Cardiac septum (tissue), 1 donor: Measurements from ENCODE around the gene PARP6. TPM values are rescaled to one million over a fixed set of nuclear protein-coding genes. Genes with fewer than 3 reads are reported as not detected.

Source experiments
- DNase-seq: peaks from one replicate; pipeline ENCODE4 v3.0.0-alpha.2; 2020; ENCODE audit warnings: low spot score
- intact Hi-C: fragments of 100-400 bp; cut with DNase I; formaldehyde crosslinking; loops from one replicate; pipeline ENCODE4 v1.14.0; 2022
- total RNA-seq: library from RNA; stranded (reverse); fragmentation: NEBNext Ultra II Directional; extraction: Animal tissue kit (Norgen Biotek cat#: 25700); gene quantifications from one replicate; pipeline ENCODE4 v1.2.1, GENCODE V29; 2021
- donor health status: DM: no; HTN: no; CAD: no.

The PARP6 gene
- total RNA-seq, 1 donor from 2014 or later, result 34.6 TPM

DNA sequence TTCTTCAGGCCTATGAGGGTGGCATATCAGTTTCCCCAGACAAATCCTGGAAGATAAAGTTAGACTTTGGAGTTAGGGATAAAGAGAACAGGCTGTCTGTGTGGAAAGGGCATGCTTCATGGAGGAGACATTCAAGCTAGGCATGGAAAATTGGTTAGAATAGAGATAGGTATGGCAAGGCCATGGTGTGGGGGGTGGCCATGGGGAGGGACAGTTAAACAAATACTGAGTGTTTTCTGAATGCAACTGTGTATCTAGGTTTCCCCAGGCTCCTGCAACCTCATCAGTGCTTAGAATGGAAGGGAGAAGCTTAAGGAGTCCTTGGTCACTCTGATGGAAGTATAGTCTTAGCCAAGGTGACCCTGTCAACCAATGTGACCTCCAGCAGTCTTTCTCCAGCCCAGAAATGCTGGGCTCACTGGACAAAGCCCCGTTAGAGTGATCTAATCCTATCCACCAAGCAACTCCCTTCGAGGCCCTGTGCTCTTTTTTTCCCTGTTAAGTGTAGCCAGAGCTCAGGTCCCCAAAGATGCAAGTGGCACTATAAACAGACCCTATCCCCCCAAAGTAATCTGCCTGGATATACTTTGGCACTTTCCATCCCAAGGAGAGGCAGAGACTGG is 35.9 kb downstream of the PARP6 start:
- intact Hi-C loops, result no loop called here

DNA sequence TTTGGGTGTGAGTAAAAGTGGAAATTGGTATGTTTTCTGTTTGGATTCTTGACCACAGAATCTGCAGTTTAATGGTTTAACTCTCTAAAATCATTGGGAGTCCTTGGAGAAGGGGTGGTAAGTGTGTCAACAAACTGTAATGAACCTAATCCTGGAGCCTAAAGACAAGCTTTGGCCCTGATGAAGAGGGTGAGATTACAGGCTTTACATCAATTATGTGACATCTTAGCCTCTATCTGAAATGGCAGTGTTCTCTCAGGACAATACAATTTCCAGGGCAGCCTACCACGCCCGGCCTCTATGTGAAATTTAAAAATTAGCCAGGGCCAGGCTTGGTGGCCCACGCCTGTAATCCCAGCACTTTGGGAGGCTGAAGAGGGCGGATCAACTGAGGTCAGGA is 37.1 kb downstream of the PARP6 start:
- no peak for DNase-seq
- intact Hi-C loops, result no loop called here

More for the DNA sequence above, 35.9 kb downstream of the PARP6 start:
- DNase-seq, result no peak

DNA sequence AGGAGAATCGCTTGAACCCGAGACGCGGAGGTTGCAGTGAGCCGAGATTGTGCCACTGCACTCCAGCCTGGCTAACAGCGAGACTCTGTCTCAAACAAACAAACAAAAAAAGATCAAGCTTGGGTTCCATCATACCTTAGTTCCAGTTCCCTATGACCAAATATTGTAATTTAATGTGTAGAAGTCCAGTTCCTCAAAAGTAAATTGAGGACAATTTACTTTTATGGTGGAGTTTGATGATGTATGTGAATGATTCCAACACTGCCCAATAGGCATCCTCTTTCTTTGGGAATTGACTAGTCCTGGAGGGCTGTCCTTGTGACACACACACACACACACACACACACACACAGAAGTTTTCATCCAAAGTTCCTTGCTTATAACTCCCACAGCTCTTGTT is 38.6 kb downstream of the PARP6 start:
- intact Hi-C loops, result no loop called here

DNA sequence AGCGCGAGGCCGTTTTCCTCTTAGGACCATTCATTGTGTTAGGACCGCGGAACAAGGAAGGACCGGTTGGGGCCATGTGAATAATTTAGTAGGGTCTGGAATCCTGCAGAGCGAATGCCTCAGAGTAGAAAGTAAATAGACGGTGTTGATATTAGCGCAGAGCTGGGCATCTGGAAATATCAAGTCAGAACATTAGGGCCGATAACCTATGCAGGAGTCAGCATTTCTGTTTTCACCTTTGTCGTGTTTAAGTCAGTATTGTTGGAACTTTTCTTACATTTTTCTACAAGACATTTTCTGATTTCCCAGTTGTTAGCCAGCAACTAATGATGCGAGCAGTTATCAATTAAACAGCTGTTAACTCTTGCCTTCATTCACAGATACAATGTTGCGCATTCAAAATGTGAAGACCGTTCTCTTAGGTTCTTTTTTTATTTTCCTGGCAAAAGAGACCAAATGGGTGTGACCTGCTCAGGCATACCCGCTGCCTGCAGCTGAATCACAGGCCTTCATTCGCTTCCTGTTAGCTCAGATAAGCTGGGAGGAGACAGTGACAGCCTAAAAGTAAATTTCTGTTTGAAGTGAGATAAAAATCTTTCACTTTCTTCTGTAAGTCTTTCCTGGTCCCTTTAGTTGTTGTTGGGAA is 40.4 kb downstream of the PARP6 start:
- DNase-seq, result no peak
- intact Hi-C loops, result loop anchor here (1.0 kb wide), 1 partner anchor 40 kb away; the partner anchor contains the start of gene PARP6

More for the DNA sequence above, 38.6 kb downstream of the PARP6 start:
- DNase-seq, result no peak

DNA sequence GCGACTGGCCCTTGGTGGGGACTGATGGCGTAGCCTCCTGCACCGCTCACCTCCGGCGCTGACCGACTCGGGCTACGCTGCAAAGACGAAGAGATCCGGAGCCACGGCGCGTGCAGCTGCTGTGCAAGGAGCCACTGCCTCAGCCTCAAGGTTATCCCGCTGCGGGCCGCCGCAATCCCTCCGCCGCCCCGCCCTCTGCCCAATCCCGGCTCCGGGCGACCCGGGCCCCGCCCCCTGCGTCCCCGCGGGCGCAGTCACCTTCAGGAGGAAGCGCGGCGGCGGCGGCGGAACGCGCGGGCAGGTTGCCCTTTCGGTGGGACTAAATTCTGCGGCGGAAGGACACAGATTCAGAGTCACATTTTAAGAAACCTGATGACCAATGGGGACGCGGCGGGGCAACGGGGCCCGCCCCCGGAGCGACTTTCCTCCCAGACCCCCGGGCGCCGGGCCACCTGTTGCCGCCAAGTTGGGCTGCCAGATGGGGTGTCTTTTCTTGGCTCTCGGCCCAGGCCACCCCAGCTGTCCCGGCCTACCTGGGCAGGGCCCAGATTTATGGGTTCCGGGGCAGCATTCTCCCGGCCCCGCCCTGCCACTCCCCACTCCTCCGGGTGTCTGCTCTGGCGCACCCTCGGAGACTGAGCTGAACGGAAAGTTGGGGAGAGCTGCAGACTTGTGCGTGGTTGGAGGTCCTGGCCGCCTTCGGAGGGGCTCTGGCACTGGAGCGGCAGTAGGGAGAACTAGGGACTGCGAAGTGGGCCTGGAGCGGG is 41.1 kb downstream of the PARP6 start, which contains the start of gene PKM:
Gene PKM, minus strand, starts transcription at position 125 of the 767 bp plus-strand sequence. CDS start 12,093 bp downstream, outside the sequence.
- intact Hi-C loops, result loop anchor here (1.0 kb wide), 1 partner anchor 41 kb away; the partner anchor contains the start of gene PARP6
- DNase-seq, result peak; percentile 98

DNA sequence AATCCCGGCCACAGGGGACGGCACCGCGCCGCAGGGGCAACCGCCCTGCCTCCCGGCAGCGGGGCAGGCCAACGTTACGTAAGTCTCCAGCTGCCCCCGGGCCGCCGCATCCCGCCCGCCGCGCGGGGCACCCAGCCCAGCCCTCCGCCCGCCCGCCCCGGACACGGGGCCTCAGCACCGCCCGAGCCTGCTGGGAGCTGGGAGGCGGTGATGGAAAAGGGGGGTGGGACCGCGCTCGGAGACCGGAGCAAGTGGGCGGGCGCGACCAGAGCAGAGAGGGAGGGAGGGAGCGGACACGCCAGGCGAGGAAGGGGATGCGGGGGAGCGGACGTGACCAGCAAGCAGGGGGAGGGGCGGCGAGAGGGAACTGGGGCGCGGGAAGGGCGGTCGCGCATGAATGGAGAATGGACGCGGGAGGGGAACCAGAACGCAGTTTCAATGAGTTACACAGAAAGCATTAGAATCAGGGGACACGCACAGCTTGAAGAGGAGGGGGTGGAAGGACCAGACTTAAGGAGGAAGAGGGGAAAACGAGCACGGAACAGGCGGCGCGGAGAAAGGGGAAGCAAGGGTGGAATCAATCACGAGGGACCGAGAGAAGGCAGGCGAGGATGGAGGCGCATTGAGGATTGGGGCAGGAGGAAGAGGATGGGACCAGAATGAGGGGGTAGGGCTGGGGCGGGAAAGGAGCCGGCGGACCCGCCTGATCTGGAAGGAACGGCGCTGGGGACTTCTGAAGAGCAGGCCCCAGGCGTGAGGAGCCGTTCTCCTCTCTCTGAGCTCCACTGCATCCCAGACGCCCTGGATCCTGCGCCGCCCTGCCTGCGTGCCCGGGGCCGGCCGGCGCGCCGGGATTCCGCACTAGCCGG is 41.9 kb downstream of the PARP6 start:
- DNase-seq, result peak; percentile 97
- intact Hi-C loops, result loop anchor here (1.0 kb wide), 2 partner anchors 27 to 42 kb away; partner anchors contain the start of gene PARP6

DNA sequence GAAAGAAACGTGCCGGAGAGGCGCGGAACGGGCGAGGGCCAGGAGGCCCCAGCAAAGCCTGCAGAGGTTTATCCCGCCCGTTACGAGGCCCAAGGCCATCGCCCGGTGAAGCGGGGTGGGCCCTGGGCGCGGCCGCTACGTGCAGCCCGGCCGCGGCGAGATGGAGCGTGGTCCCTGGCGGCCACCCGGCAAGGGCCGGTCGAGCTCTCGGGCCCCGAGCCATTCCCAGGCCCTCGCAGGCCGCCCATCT is 42.5 kb downstream of the PARP6 start:
- DNase-seq, result no peak
- intact Hi-C loops, result loop anchor here (1.0 to 5.0 kb wide), 2 partner anchors 27 to 113 kb away; partner anchors contain the start of genes MYO9A and SENP8

DNA sequence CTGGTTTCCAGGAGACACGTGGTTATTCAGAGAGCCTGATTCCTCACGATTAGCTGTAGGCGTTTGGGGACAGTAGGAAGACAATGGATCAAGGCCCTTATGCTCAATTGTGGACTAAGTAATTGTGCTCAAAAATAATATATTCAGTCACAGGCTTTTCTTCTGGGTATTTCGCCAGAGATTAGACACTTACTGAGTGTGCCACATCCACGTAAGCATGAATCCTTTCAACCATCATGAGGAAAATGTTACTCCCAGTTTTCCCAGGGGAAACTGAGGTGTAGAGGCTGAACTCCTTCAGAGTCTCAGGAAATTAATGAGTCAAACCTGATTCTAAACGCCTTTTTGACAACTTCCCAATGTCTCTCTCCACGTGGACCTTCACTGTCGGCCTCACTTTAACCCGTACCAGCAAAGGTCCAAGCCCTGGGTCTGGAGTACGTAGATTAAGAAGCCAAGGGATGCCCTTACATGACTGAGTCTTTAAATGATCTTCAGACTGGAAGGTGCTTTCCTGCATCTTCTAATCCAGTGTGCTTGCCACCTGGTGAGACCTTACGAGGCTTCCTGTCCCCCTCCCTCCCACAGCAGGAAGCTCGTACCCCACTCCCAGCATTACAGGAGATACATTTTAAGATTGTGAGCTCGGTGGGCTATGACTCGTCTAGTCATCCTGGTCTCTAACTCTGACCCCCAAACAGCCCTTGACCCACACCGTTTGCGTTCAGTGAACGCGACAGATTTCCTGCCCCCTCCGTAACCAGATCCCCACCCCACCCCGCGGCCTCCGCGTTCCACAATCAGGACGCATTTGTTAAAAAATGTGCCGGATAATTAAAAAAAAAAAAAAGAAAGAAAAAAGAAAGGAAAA is 43.0 kb downstream of the PARP6 start:
- DNase-seq, result no peak
- intact Hi-C loops, result loop anchor here (5.0 kb wide), 1 partner anchor 112 kb away; the partner anchor contains the start of genes MYO9A and SENP8

DNA sequence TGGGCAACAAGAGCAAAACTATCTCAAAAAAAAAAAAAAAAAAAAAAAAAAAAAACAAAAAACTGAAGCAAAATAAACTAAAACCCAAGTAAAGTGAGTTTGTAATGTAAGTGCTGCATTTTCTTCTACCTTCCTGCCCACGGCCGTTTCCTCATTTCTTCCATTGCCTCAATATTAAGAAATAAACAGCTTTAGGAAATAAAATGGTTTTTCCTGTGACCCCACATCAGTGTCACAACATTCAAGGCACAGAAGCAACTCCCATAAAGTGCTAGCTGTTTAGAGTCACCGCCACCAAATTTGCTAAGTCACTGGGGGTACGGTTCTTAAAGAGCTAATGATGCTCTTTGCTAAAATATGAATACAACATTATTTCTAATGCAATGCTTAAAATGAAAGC is 44.6 kb downstream of the PARP6 start:
- intact Hi-C loops, result loop anchor here (5.0 kb wide), 1 partner anchor 110 kb away; the partner anchor contains the start of genes MYO9A and SENP8

DNA sequence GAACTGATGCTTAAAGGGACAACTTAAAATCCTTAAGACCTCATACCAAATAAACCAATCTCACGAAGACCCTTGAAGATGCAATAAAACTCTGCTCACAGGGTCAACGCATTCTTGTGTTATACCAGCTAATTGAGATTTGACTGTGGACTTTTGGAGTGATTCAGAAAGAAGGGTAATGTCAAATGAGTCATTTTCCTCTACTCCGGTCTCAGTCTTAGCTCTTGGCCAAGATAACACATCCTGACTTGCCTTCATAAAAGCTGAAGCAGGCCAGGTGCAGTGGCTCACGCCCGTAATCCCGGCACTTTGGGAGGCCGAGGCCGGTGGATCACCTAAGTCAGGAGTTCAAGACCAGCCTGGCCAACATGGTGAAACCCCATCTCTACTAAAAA is 45.2 kb downstream of the PARP6 start:
- no peak for DNase-seq
- intact Hi-C loops, result loop anchor here (5.0 kb wide), 1 partner anchor 110 kb away; the partner anchor contains the start of genes MYO9A and SENP8

More for the DNA sequence above, 44.6 kb downstream of the PARP6 start:
- no peak for DNase-seq

DNA sequence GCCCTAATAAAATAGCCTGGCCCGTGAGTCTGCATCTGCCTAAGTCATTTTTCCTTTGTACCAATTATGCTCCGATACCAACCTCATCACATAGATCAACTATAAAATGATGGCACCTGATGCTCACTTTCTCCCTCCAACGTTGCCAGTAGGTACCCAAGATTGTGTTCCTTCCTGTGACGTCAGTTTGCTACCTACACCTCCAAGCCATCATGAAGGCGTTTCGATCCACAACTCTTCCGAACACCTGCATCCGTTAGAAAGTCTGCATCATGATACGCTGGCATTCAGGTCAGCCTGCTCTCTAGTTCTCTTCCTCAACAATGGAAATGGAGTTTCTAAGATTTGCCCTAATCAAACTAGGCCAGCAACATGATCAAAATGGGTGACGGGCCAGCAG is 49.1 kb downstream of the PARP6 start:
- intact Hi-C loops, result no loop called here
- DNase-seq, result no peak

DNA sequence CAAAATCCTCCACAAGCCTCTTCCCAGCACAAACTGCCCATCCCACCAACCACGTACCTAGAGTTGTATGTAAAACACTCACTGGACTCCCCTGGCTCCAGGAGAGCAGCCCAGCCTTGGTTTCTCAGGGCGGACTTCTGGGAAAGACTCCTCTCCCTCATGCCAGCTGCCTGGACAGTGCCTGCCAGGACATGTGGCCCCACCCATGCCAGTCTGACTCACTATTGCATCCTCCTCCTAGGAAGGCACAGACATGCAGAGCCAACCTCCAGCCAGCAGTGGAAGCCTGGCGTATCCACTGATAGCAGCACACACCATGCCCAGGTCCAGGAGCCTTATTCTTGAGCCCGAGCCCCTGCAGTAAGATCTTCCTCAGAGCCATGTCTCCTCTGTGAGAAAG is 50.0 kb downstream of the PARP6 start:
- DNase-seq, result peak; percentile 89
- intact Hi-C loops, result no loop called here

DNA sequence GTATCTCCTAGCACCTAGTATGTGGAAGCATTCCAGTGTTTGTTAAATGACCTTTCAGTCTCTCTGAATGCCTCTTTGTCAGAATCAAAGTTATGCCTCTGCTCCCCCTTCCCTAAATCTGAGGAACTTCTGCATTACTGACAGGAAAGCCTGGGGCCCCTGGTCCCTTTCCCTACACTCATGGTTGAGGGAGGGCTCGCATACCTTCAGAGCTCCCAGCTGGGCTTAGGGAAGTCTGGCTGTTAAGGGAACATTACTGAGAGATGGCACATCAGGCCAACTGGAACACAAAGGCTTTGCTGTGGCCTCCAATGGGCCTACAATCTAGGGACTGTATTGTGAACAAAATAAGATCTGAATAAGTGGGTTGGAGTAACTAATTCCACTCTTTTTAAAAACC is 51.7 kb downstream of the PARP6 start:
- intact Hi-C loops, result no loop called here
- peak; percentile 53 for DNase-seq

DNA sequence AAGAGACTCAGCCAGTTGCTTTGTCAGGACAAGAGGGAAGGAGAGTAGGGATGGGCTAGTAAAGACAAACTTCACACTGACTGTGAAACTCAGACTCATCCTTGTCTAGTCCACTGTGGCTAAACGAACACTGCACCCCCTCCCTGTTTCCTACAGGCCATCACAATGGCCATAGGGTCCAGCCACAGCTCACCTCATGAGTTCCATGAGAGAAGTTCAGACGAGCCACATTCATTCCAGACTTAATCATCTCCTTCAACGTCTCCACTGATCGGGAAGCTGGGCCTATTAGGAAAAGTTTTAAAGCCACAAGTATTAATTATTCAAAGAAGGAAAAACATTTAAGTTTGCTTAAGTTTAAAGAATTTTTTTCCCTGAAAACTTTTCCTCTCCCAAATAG is 55.1 kb downstream of the PARP6 start:
- no peak for DNase-seq
- intact Hi-C loops, result no loop called here

DNA sequence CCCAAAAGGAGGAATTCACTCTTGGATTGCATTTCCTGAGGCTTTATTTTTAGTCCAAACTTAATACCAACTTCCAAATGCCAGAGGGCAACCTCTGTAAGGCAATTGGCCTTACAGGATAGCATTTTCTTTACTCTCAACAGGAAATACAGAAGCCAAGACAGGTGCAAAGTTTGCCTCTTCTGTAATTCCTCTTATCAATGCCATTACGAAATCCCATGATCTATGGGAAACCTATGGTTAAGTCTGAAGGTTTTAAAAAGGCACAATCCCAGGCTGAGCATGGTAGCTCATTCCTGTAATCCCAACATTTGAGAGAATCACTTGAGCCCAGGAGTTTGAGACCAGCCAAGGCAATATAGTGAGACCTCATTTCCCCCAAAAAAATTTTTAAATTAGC is 56.3 kb downstream of the PARP6 start:
- DNase-seq, result no peak
- intact Hi-C loops, result no loop called here

DNA sequence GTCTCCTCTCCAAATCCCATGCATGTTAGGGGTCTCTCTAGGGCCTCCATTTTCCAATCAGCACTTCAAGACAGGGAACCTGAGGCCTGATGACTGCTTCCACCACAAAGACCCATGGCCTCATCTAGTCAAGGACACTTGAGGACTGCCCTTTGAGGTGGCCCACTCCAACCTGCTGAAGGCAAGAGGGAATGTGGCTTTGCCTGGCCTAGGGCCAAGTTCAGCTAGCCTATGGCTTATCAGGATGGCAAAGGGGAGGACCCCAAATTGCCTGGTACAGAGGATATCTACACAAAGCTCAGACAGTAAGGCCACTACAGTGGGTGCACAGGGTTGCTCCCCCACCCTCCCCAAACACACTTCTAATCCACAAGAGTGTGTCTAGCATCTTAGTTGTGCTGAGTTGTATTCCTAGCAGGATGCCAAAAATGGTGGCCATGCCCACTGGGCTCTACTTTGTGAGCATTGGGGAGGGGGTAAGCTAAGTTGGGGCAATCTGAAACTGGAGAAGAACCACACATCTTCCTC is 64.7 kb downstream of the PARP6 start:
- peak; percentile 39 for DNase-seq
- intact Hi-C loops, result no loop called here

DNA sequence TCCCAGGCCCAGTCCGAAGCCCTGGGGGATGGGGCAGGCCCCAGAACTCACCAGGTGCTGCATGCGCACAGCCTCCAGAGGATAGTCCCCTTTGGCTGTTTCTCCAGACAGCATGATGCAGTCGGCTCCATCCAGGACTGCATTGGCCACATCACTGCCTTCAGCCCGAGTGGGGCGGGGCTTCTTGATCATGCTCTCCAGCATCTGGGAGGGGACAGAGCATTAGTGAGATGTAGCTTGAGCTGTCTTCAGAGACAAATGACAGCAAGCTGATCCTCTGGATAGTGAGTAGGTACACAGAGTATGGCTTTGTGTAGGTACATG is 65.7 kb downstream of the PARP6 start:
- peak; percentile 73 for DNase-seq
- intact Hi-C loops, result no loop called here

DNA sequence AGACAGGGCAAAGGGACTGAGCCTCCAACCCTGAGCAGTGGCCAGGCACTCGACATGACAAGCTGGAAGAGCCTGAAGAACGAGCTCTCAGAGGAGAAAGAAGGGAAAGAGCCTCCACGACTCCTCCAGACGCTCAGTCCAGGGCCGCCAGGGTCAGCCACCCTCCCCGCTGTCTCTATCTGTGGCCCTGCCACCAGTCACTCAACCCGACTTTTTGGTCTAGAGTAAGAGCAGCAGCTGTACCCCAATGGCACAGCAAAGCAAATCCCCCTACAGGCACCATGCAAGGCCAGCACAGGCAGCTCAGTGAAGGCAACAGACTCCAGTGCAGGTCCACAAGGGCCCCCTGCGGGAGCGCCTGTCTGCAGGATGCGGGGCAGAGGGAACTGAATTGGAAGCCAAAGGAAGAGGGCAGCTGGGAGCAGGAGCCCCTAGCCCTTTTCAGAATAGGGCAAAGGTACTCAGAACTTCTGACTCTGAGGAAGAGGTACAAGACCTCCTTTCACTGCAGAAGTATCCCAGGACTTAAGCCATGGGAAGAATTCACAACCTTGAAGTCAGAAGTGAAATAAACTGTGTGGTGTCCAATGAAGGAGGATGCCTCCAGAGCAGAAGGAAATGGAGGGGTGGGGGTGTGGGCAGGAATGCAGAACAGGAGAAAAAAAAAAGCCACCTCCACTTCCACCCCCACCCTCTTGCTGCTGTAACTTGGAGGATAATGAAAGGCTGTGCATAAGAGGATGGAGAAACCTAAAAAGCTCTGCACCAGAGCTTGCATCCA is 66.3 kb downstream of the PARP6 start:
- DNase-seq, result no peak
- intact Hi-C loops, result no loop called here
